ENCODE measurements around the gene MLLT1.

MLLT1 gene

DNA sequence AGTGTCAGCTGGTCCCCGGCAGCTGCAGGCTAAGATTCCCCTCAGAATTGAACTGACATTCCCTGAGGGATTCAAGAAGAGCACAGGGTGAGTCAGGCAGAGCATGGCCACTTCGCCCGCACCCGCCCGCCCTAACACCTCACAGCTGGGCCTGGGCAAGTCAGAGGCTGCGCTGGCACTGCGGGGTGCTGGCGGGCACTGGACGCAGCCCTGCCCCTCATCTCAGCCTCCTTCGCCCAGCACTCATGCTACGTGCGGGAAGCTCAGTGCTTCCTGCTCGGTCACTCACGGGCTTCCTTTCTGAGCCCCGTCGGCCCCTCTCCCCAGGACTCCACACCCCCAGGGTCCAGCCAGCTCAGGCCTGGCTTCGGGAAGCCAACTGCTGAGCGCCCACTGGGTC, 56.9 kb downstream of the MLLT1 start:
- no peak for DNase-seq (ENCODE audit: low read depth)
- no peak overlapping the region for H3K4me3 ChIP-seq (ENCODE audit: low read depth, low read length)
- no peak for TF ChIP-seq POLR2A (IDR thresholded peaks at IDR 0.05; ENCODE audit: extremely low read depth, insufficient read length)
- TF ChIP-seq, protein P1, sequence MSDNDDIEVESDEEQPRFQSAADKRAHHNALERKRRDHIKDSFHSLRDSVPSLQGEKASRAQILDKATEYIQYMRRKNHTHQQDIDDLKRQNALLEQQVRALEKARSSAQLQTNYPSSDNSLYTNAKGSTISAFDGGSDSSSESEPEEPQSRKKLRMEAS (IDR thresholded peaks at IDR 0.05; ENCODE audit: low read depth, low read length) = no peak
- TF ChIP-seq MYC (IDR thresholded peaks at IDR 0.05; ENCODE audit: low read depth, low read length) = no peak
- TF ChIP-seq, protein P2, sequence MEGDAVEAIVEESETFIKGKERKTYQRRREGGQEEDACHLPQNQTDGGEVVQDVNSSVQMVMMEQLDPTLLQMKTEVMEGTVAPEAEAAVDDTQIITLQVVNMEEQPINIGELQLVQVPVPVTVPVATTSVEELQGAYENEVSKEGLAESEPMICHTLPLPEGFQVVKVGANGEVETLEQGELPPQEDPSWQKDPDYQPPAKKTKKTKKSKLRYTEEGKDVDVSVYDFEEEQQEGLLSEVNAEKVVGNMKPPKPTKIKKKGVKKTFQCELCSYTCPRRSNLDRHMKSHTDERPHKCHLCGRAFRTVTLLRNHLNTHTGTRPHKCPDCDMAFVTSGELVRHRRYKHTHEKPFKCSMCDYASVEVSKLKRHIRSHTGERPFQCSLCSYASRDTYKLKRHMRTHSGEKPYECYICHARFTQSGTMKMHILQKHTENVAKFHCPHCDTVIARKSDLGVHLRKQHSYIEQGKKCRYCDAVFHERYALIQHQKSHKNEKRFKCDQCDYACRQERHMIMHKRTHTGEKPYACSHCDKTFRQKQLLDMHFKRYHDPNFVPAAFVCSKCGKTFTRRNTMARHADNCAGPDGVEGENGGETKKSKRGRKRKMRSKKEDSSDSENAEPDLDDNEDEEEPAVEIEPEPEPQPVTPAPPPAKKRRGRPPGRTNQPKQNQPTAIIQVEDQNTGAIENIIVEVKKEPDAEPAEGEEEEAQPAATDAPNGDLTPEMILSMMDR (IDR thresholded peaks at IDR 0.05; ENCODE audit: low read depth, low read length) = no peak

DNA sequence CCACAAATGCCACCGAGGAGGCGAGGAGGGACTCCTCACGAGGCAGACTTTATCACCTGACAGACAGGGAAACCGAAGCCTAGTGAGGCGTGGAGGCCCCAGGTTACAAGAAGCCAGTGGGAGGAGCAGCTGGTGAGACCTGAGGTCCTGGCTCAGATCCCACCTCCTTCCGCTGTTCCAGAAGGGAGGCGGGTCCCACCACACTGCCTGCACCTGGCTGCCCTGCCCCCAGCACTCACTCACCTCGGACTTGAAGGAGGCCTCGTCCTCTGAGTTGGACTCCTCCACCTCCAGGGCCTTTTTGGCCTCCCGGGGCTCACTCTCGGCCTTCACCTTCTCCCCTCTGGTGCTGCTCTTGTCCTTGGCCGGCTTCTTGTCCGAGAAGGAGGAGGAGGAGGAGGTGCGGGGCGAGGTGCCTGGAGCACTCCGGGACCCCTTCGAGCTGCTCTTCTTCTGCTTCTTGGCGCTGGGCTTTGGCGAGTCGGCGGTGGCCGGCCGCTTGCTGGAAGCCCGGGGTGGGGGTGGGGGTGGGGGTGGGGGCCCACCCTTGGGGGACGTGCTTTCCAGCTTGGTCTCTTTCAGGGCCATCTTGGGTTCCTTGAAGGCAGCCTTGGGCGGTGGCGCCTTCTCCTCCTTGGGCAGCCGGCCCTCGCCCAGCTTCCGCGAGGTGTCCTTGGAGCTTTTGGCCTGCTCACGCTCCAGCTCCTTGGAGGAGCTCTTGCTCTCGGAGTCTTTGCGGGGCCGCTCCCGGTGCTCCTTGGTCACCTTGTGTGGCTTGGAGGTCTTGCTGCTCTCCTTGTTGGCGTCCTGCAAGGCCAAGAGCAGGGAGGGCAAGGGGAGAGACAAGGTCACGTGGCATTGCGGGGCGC, 57.7 kb downstream of the MLLT1 start:
- TF ChIP-seq, protein P1 (IDR thresholded peaks at IDR 0.05; ENCODE audit: low read depth, low read length) = no peak
- TF ChIP-seq POLR2A (IDR thresholded peaks at IDR 0.05; ENCODE audit: extremely low read depth, insufficient read length) (no peak), MYC (IDR thresholded peaks at IDR 0.05; ENCODE audit: low read depth, low read length) (no peak)
- TF ChIP-seq, protein P2 (IDR thresholded peaks at IDR 0.05; ENCODE audit: low read depth, low read length) = no peak
- no peak for DNase-seq (ENCODE audit: low read depth)

DNA sequence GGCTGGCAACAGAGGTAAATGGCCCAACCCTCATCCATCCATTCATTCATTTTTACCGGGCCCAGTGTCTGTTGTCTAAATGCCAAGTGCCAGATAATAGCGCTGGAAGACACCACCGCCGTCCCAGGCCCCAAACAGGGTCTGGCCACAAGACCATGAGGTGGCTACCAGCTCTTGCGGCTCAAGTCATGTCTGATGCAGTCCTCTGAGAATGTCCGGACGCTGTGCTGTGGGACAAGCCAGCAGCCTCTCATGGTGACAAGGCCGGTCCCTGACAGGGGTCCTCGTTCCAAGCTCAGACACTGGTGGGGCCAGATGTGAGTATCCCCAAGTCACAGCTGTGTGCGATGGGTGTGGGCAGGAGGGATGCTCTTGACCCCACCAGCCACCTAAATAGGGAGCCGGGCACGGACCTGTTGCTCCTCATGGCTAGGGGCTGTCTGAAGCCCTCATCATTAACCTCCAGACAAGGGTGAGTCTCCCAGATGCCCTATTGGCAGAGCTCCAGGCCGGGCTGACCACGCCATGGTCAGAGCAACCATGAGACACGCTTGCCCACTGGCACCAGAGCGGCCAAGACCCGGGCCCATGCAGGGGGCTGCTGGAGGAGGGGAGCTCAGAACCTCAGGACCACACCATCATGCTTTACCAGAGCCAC, 58.4 kb downstream of the MLLT1 start:
- no peak for TF ChIP-seq POLR2A (IDR thresholded peaks at IDR 0.05; ENCODE audit: extremely low read depth, insufficient read length)
- TF ChIP-seq, protein P1 (IDR thresholded peaks at IDR 0.05; ENCODE audit: low read depth, low read length) = no peak
- TF ChIP-seq, protein P2 (IDR thresholded peaks at IDR 0.05; ENCODE audit: low read depth, low read length) = no peak
- TF ChIP-seq MYC (IDR thresholded peaks at IDR 0.05; ENCODE audit: low read depth, low read length) = no peak
- no peak overlapping the region for H3K4me3 ChIP-seq (ENCODE audit: low read depth, low read length)
- no peak for DNase-seq (ENCODE audit: low read depth)

More for the DNA sequence above, 57.7 kb downstream of the MLLT1 start:
- H3K4me3 ChIP-seq (ENCODE audit: low read depth, low read length) = no peak overlapping the region

DNA sequence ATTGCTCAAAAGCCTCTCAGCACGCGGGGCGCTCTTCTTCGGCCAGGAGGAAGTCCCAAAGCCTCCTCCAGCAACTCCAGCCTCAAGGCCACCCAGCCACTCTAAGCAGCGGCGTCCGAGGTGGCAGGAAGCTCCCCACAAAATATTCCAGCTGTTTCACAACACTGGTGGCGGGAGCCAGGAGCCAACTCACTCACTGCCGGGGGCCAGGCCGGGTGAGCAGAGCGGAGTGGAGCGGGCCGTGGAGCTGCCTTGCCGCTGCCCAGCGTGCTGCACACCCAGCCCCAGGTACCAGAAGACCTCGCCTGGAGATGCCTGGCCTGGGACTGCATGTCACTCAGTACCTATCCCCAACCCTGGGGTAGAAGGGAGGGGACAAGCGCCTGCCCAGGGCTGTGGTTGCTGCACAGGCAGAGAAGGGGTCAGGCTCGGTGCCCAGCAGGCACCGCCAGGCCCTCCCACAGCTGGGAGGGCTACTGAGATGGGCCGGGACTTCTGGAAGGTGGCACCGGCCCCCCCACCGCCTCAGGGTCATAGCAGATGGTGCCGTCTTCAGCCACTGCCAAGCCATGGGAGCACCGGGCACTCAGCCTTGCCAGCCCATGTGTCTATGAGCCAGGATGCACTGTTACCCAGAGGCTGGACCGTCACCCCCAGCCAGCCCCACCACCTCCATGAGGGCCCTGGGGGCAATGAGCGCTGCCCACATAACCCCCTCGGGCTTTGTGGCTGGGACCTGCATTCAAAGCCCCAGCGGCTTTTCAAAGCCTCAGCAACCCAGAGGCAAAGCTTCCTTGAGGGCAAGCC, 59.2 kb downstream of the MLLT1 start:
- DNase-seq (ENCODE audit: low read depth) = no peak
- no peak overlapping the region for H3K4me3 ChIP-seq (ENCODE audit: low read depth, low read length)
- TF ChIP-seq, protein P1 (IDR thresholded peaks at IDR 0.05; ENCODE audit: low read depth, low read length) = no peak
- TF ChIP-seq, protein P2 (IDR thresholded peaks at IDR 0.05; ENCODE audit: low read depth, low read length) = no peak
- TF ChIP-seq MYC (IDR thresholded peaks at IDR 0.05; ENCODE audit: low read depth, low read length) = no peak
- no peak for TF ChIP-seq POLR2A (IDR thresholded peaks at IDR 0.05; ENCODE audit: extremely low read depth, insufficient read length)

DNA sequence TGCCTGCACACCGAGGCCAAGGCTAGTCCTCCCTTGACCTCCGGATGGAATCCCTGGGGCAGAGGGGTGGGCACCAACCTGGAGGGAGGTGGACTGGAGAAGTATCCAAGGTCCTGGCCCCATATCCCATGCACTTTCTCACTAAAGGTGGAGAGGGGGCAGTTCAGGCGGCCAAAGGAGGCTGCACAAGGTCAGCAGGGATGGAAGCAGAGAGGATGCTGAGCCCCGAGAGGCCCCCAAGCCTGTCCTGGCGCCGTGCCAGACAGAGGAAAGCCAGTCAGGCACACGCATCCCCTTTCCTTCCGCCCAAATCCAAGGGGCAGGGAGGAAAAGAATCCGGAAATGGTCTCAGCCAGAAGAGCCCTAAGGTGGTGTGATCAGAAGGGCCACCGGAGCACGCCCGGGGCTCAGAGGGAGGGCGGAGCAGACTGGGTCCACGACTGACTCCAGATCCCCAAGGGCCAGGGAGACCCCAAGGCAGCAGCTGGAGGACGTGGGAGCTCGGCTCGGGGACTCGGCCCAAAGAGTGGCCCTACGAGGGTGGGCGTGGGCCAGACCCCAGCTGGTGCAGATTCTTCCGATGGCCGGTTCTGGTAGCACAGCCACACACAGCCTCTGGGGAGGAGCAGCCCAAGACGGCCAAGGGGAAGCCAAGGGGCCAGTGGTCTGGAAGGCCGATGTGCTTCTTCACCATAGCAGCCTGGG, 60.0 kb downstream of the MLLT1 start:
- no peak overlapping the region for H3K4me3 ChIP-seq (ENCODE audit: low read depth, low read length)
- DNase-seq (ENCODE audit: low read depth) = no peak
- TF ChIP-seq POLR2A (IDR thresholded peaks at IDR 0.05; ENCODE audit: extremely low read depth, insufficient read length) = no peak
- TF ChIP-seq, protein P1 (IDR thresholded peaks at IDR 0.05; ENCODE audit: low read depth, low read length) = no peak
- TF ChIP-seq, protein P2 (IDR thresholded peaks at IDR 0.05; ENCODE audit: low read depth, low read length) = no peak
- TF ChIP-seq MYC (IDR thresholded peaks at IDR 0.05; ENCODE audit: low read depth, low read length) = no peak
